ENCODE data around the gene CLCNKA. TPM values are rescaled to one million over a fixed set of nuclear protein-coding genes. Genes with fewer than 3 reads are reported as not detected.

The CLCNKA gene
- total and polyA plus RNA-seq, 2 of the 8 experiments (the other 6 are each of a cell fraction or from before 2014, with no cell fraction given) = 0.95 to 2.0 TPM

DNA sequence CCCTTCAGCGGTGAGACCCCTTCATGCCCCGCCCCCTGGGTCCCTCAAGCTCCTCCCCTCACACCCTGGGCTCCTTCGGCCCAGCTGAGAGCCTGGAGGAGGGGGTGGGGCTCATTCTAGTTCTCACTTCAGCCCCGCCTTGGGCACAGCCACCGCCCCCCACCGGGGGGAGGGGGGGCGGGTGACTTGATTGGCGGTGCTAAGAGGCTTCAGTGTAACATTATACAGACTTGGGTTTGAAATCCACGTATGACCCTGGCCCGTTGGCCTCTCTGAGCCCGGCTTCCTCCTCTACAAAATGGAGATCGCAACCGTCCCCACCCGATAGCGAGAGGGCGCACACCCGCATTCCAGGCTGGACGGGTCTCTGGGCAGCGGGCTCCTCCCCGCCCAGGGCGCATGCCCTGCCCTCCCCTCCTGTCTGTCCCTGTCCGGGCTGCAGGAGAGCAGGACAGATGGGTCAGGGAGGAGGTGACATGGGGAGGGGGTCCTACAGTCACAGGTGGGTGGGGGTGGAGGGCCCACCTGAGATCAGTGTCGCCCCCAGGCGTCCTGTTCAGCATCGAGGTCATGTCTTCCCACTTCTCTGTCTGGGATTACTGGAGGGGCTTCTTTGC is 26.8 kb downstream of the CLCNKA start:
- Histone ChIP-seq H3K27ac (ENCODE audit: low read depth, low read length) (peak overlapping the region; percentile 45; the same call in 1 of the 2 replicates), H4K8ac (ENCODE audit: extremely low read depth, insufficient read depth, low read length) (0 out of 2 replicates have a peak overlapping the region, but pooled peaks have one; percentile 85), H4K91ac (replicated peaks; ENCODE audit: insufficient read length, low read length) (no peak overlapping the region), H2BK5ac (ENCODE audit: low read depth, low read length) (peak overlapping the region; percentile 83), H2BK20ac (ENCODE audit: low read length) (0 out of 2 replicates have a peak overlapping the region, but pooled peaks have one; percentile 48), H2BK15ac (ENCODE audit: low read length) (0 out of 2 replicates have a peak overlapping the region, but pooled peaks have one; percentile 46), H3K4me3 (ENCODE audit: extremely low read depth in 1 of 4, insufficient read depth in 2 of 4, low read depth in 3 of 4, low read length in 4 of 4) (peak overlapping the region; percentile 58 to 68 (median 67)), H2BK120ac (replicated peaks; ENCODE audit: low read depth, low read length) (peak overlapping the region; percentile 94), H3K23me2 (ENCODE audit: low read depth, low read length) (peaks cover 4% of the 10 kb centered on the region), H3K14ac (ENCODE audit: insufficient read length) (no peak overlapping the region), H3K23ac (ENCODE audit: insufficient read length) (no peak overlapping the region), H3K4ac (replicated peaks; ENCODE audit: insufficient read length, low read depth, low read length) (peak overlapping the region; percentile 53), H3K56ac (replicated peaks; ENCODE audit: insufficient read length, low read depth, low read length) (peak overlapping the region; percentile 77), H3K79me2 (ENCODE audit: control insufficient read depth in 1 of 2, insufficient read depth in 2 of 2, low read length in 2 of 2) (no peaks in the 10 kb centered on the region), H2AK5ac (ENCODE audit: low read depth, low read length) (no peak overlapping the region), H2BK12ac (ENCODE audit: low read depth, low read length) (0 out of 2 replicates have a peak overlapping the region, but pooled peaks have one; percentile 39), H3K9ac (replicated peaks in 1 of 4; ENCODE audit: extremely low read depth in 1 of 4, low read depth in 3 of 4, low read length in 3 of 4) (peak overlapping the region in 3 of 4 experiments; percentile 56 to 68 (median 60); a peak in 6 of 7 replicates), H3K36me3 (ENCODE audit: control insufficient read depth in 2 of 4, insufficient read depth in 4 of 4, low read length in 3 of 4) (no peaks in the 10 kb centered on the region), H3K4me1 (replicated peaks in 1 of 4; ENCODE audit: control insufficient read depth in 3 of 4, insufficient read depth in 4 of 4, low read length in 3 of 4) (peaks cover 0 to 22% (median 5%) of the 10 kb centered on the region in 4 experiments; a peak in 6 of 7 replicates), H3K4me2 (ENCODE audit: insufficient read depth in 1 of 2, low read depth in 2 of 2, low read length in 2 of 2) (peak overlapping the region; percentile 81 to 88), H4K20me1 (replicated peaks in 1 of 2; ENCODE audit: control insufficient read depth in 1 of 2, insufficient read depth in 2 of 2, low read length in 2 of 2) (no peaks in the 10 kb centered on the region), H3K79me1 (ENCODE audit: low read depth, low read length) (no peaks in the 10 kb centered on the region), H3K27me3 (replicated peaks in 1 of 4; ENCODE audit: control insufficient read depth in 3 of 4, extremely low read depth in 1 of 4, insufficient read depth in 3 of 4, low read length in 3 of 4) (peaks cover 0 to 6% (median 0%) of the 10 kb centered on the region in 4 experiments; a peak in 1 of 7 replicates), H3K9me3 (ENCODE audit: insufficient read depth in 2 of 2, low read depth in 1 of 2, low read length in 1 of 2) (no peaks in the 10 kb centered on the region), H4K5ac (ENCODE audit: insufficient read length, low read depth, low read length) (peak overlapping the region; percentile 90), H2AFZ (ENCODE audit: low read length) (0 out of 2 replicates have a peak overlapping the region, but pooled peaks have one; percentile 89), H3K18ac (ENCODE audit: extremely low read depth, low read length) (peak overlapping the region; percentile 71)
- CTCF ChIA-PET (ENCODE audit: partially characterized antibody) = interaction anchor here (0.7 to 5.6 kb wide), 3 partner anchors 12 to 40 kb away, joined by 3 to 41 read pairs (median 7); partner anchors contain the start of gene HSPB7
- FAIRE-seq (no peak), DNase-seq (ENCODE audit: low read depth in 1 of 2, low spot score in 2 of 2) (peak; percentile 75 to 97)
- 6% methylated on average over 15 of the region's 25 CpGs; no CpG with 5 or more reads in 1 of the 2 experiments for WGBS, 2 experiments (ENCODE audit: extremely low coverage in 1 of 2, insufficient coverage in 1 of 2, insufficient read length in 1 of 2, insufficient replicate concordance in 2 of 2, low coverage in 1 of 2, low lambda C conversion rate in 2 of 2, missing lambda C conversion rate in 1 of 2)
- POLR2A ChIA-PET (ENCODE audit: partially characterized antibody) = interaction anchor here (0.8 to 0.9 kb wide), 2 partner anchors 25 to 35 kb away, joined by 3 to 4 read pairs; no protein-coding TSS in a partner anchor
- TF ChIP-seq ATF2 (IDR thresholded peaks at IDR 0.05; ENCODE audit: low read length) (no peak), SP2 (IDR thresholded peaks at IDR 0.05; ENCODE audit: low read length) (no peak), BRCA1 (IDR thresholded peaks at IDR 0.05; ENCODE audit: low read depth, low read length) (no peak), BACH1 (IDR thresholded peaks at IDR 0.05; ENCODE audit: low read length) (no peak), KDM4A (IDR thresholded peaks at IDR 0.05; ENCODE audit: low read depth, low read length, severe bottlenecking) (no peak), KDM1A (IDR thresholded peaks at IDR 0.05; ENCODE audit: borderline replicate concordance, low read length) (no peak), PHF8 (conservative IDR thresholded peaks at IDR 0.05; ENCODE audit: low read depth, low read length) (peak; percentile 64), RXRA (IDR thresholded peaks at IDR 0.05; ENCODE audit: insufficient read depth, low read depth, low read length) (no peak)
